NCI-H2081 treated with DMSO at 0.1 percent for 48 hours (cell line): ENCODE measurements around the gene PRRC2B.
"Not testable (repeated sequence)": the region's sequence is repeated elsewhere in the genome, so short reads cannot be mapped to it uniquely, and the experiment has no call there.

ENCODE experiments used
- DNase-seq: peaks from one replicate; lab custom pipeline; 2025; lab: John Stamatoyannopoulos, UW

The PRRC2B gene

DNA sequence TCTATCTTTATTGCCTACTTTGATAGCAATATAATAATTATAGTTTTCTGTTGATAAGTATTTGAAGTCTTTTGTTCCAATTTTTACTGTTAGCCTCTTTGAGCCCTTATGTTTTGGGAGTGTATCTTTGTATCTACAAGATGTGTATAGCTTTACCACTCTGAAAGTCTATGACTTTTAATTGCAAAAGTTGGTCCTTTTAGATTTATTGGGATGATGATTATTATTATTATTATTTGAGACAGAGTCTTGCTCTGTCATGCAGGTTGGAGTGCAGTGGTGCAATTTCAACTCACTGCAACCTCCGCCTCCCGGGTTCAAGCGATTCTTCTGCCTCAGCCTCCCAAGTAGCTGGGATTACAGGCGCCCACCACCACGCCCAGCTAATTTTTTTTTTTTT lies 78.2 kb downstream of the PRRC2B start:
- DNase-seq, result not testable (repeated sequence)

DNA sequence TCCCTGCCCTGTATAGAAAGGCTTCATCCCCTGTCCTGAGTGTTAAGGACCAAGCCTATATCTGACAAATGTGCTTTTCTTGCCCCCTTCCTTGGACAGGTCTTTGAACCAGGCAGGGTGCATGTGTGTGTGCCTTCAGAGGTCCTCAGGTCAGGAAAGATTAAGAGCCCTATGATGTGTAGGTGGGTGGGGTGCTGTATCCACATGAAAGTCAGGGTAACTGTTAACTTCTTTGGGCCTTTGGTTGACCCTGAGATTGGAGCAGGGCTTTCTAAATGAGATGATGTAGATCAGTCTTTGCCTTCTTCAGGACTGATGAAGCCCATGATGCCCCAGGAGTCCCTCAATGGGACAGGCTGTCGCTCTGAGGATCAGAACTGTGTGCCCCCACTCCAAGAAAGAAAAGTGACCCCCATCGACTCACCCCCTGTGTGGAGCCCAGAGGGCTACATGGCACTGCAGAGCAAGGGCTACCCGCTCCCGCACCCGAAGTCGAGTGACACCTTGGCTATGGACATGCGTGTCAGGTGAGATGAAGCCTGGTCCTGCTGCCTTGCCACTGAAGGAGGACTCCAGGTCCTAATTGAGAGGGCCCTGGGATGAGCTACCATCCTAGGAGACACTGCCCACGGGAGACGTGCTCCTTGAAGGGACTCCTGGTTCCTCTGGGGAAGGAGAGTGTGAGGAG lies 79.5 kb downstream of the PRRC2B start:
- no peak for DNase-seq

DNA sequence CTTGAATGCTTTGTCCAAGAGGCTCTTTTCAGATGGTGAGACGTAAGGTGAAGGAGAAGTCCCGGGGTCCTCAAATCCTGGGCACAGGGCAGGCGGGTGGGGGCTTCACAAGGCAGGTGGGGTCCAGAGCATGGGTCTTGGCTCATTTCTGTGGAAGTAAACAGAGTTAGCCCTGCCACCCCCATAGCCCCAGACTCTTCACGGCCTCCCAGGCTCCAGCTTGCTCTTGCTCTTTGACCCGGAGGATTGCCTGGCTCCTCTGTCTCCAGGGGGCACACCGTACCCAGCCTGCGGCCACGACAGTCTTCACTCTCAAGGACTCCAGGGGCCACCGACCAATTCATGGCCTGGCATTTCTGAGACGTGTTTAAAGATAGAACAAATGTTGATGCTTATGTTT lies 80.0 kb downstream of the PRRC2B start:
- DNase-seq, result no peak

DNA sequence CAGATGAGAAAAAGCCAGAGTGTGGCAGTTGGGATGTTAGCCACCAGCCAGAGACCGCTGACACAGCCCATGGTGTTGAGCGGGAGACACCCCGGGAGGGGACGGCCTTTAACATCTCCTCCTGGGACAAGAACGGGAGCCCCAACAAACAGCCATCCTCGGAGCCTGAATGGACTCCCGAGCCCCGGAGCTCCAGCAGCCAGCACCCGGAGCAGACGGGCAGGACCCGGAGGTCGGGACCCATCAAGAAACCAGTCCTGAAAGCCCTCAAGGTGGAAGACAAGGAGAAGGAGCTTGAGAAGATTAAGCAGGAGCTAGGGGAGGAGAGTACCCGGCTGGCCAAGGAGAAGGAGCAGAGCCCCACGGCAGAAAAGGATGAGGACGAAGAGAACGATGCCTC lies 80.8 kb downstream of the PRRC2B start:
- DNase-seq, result no peak

DNA sequence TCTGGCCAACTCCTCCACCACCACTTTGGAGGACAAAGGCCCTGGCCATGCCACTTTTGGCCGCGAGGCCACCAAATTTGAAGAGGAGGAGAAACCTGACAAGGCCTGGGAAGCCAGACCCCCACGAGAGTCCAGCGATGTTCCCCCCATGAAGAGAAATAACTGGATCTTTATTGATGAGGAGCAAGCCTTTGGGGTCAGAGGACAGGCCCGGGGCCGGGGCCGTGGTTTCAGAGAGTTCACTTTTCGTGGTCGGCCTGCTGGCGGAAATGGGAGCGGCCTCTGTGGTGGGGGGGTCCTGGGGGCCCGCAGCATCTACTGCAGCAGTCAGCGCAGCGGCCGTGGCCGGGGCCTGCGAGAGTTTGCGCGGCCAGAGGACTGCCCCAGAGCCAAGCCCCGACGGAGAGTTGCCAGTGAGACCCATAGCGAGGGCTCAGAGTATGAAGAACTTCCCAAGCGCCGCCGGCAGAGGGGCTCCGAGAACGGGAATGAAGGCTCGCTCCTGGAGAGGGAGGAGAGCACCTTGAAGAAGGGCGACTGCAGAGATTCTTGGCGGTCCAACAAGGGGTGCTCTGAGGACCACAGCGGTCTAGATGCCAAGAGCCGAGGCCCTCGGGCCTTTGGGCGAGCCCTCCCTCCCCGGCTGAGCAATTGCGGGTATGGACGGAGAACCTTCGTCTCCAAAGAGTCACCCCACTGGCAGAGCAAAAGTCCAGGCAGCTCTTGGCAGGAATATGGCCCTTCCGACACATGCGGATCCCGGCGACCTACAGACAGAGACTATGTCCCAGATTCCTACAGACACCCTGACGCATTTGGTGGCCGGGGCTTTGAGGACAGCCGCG lies 81.4 kb downstream of the PRRC2B start:
- no peak for DNase-seq

DNA sequence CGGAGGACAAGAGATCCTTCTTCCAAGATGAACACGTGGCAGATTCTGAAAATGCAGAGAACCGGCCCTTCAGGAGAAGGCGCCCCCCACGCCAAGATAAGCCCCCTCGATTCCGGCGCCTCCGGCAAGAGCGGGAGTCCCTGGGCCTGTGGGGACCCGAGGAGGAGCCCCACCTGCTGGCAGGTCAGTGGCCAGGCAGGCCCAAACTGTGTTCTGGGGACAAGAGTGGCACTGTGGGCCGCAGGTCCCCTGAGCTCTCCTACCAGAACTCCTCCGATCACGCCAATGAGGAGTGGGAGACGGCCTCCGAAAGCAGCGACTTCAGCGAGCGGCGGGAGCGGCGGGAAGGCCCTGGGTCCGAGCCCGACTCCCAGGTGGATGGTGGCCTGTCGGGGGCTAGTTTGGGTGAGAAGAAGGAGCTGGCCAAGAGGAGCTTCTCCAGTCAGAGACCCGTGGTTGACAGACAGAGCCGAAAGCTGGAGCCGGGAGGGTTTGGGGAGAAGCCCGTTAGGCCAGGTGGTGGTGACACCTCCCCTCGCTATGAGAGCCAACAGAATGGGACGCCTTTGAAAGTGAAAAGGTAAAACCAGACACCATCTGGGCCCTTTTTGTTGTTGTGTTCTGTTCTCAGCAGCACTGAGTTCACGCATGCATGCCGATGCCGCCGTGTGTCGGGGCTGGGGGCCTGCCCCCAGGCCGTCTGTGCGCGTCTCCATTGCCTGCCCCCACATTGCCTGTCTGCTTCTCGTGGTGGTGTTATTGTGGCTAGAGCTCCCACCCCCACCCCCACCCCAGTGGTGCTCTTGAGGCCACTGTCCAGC lies 82.3 kb downstream of the PRRC2B start:
- DNase-seq, result no peak

DNA sequence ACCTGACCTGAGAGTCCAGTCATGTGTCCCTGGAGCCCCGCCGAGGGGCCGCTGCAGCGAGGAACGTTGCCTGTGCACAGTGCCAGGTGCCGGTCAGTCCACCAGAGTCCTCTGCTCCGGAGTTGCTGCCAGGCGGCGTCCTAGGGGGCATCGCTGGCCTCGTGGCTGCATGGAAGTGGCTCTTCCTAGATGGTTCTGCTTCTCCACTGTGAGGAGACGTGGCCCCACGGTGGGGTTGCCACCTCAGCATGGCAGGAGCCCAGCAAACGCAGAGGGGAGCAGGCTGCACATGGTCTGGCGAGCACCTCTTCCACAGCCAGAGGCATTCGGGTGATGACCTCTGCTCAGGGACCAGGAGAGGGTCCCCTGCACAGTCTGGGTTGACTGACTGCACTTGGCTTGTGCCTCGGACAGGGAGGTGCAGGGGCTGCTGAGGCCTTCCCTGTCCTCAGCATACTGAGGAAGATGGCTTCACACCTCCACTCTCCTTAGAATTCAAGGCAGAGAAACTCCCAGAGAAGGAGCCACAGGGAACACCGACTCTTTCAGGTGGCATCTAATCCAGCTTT lies 83.0 kb downstream of the PRRC2B start:
- no peak for DNase-seq

DNA sequence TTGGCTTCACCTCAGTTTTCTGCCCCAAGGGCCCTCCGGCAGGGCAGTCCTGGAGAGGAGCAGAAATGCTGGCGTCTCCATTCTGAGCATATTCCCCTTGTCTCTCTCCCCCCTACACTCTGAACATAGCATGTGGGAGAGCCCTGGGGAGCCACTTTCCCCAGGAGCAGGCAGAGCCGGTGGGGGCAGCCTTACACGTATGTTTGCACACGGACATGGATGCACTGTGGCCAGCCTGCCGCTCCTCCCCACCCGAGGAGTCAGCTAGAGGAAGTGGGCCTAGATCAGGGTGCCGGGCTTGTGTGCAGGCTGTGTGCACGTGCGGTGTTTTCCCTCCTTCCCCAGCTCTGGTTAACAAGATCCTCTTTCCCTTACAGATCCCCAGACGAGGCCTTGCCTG lies 83.5 kb downstream of the PRRC2B start:
- DNase-seq, result no peak

DNA sequence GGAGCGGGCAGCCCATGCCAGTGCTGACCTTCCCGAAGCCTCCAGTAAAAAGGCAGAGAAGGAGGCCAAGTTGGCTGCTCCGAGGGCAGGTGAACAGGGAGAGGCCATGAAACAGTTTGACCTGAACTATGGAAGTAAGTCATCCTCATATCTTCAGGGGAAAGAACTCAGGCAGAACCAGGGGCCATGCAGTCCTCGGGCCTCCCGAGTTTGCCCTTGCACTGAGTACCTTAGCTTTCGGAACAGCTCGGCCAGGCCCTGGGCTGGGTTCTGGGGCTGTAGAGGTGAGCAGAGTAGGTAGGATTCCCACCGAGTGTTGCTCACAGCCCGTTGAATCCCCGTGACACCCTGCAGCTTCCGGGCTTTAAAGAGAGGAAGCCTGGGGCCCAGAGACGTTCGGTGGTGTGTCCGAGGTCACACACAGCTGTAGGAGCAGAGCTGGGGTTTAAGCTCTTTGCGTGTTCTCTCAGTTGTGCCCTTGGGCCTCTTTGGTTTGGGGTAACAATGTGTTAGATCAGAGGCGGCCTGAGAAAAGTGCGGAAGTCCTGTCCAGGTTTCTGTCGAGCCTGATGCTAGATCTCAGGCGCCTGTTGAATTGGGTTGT lies 84.0 kb downstream of the PRRC2B start:
- no peak for DNase-seq

DNA sequence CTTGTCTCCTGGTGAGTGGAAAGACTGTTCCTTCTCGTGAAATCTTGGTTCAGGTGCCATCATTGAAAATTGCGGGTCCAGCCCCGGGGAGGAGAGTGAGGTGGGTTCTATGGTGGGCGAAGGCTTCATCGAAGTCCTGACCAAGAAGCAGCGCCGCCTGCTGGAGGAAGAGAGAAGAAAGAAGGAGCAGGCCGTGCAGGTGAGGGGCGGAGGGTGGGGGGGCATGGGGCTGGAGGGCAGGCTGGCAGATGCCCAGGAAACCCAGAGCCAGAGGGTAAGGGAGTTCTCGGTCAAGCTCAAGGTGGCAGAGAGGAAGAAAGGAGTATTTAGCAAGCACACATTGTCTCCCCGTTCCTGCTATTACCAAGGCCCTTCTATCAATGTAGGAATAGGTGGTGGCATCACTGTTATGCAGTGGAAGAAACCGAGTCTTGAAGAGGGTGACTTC lies 84.6 kb downstream of the PRRC2B start:
- DNase-seq, result no peak

DNA sequence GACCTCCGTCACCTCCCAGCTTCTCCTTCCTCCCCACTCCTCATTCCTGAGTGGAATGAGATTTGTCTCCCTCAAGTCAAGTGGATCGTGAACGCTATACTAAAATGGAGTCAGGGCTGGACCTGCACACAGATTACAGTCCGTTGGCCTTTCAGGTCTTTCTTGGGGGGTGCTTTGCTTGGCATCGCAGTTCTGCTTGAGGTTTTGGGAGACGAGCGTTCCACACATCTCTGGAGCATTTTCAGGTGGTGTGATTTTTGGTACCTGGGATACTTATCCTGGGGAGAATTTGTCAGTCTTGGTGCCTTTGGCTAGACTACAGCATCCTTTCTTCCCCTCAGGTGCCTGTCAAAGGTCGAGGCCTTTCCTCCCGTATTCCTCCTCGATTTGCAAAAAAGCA lies 85.0 kb downstream of the PRRC2B start:
- no peak for DNase-seq

DNA sequence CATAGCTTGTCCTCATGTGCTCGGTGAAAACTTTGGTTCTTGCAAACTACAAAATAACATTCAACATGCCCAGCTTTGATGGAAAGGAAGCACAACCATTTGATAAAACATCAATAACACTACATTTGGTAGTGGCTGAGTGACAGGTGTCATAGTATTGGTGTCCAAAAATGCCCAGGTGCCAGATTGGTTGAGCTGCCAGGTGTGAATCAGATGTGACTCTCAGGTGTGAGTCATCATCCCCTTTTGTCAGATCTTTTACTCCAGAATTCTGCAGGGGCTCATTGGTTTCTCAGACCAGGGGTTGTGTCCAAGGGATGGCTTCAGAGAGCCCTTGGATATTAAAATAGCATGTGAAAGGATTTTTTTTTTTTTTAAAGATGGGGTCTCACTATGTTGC lies 86.4 kb downstream of the PRRC2B start:
- DNase-seq, result no peak

DNA sequence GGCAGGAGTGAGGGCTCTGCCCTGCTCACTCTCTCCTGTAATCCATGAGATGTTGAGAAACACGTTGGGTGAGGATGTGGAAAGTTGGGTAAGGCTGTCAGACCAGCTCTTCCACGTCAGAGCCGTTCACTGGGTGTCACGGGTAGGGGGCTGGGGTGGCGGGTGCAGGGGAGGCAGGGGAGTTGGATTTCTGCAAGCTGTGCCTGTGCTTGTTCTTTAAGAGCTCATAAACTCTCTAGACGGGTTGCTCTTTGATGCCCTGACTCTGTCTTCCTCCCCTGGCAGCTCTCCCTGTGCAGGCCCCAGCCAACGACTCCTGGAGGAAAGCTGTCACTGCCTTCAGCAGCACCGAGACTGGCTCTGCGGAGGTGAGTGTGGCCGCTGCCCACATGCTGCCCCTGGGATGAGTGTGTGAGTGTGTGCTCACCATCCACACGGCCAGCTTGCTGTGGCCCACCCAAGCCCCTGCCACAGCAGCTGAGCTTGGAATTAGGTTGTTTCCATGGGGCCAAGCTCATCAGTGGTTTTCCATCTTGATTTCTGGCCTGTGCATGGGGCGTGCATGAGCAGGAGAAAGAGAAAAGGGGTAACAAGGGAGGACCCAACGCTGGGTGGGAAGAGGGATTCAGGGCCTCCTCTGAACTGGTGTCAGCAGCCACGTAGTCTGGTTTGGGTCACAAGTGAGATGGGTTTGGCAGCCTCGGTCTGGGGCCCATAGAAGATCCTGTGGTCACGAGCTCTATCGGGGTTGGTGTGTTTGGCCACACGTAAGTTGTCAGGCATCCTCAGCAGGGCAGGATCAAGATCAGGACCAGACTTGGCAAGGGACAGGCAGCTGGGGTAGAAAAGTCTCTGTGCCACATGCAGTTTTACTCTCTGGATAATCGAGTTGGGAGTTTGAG lies 87.8 kb downstream of the PRRC2B start:
- DNase-seq, result no peak

DNA sequence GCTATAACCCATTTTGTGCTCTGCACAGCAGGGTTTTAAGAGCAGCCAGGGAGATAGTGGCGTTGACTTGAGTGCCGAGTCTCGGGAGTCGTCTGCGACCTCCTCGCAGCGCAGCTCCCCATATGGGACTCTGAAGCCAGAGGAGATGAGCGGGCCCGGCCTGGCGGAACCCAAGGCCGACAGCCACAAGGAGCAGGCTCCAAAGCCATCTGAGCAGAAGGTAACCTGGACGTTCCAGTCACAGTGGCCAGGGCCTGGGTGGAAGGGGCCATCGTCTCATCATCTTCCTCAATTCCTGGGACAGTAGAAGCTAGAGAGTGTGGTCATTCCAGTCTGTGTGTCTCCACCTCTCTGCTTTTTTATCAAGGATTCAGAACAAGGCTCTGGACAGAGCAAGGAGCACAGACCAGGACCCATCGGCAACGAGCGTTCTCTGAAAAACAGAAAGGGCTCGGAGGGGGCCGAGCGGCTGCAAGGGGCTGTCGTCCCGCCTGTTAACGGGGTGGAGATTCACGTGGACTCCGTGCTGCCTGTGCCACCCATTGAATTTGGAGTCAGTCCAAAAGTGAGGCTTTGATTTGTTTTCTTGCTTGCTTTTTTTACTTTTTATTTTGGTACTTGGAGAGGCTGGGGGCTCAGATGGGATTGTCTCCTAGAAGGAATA lies 88.6 kb downstream of the PRRC2B start:
- DNase-seq, result no peak

DNA sequence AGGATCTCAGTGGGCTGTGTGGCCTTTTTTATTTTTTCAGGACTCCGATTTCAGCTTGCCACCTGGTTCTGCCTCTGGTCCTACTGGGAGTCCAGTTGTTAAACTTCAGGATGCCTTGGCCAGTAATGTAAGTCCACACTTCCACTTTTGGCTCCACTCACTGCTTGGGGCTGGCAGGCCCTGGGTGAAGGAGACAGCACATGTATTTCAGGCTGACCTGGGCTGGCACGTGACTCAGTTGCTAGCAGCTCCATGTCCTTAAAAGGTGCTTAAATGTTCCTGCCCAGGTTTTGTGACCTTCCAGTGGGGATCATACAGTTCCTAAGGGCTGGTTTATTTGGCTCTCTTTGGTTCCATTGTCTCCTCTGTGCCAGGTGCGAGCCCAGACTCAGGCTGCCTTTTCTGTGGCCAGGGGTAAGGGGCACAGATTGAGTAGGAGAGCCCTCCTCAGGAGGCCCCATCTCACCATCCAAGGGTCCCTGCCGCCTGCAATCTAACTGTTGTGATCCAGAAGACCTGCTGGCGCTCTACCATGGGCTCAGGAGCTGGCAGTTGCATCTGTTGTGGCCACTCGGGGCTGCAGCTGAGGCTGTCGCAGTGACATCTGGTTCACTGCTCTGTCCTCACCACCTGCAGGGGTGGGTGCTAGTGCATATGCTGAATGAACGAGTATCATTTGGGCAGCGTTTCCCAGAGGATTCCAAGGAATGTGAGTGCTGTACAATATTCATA lies 89.6 kb downstream of the PRRC2B start:
- DNase-seq, result no peak

DNA sequence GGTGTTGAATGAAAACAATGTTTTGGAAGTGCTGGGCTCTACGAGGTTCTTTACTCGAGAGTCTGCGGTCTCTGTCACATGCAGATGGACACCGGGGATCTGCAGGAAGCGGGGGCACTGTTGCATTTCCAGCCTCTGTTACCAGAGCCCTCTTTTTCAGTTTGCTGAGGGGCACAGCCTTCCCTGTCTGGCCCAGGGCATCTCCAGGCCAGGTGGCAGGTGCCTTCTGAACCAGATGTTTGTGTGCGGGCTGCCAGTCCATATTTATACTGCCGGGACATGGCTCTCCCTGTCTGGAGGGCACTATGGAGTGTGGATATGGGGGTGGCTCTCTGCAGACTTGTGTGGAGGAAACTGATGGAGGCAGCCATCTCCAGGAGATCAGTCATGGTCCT lies 90.2 kb downstream of the PRRC2B start:
- no peak for DNase-seq

DNA sequence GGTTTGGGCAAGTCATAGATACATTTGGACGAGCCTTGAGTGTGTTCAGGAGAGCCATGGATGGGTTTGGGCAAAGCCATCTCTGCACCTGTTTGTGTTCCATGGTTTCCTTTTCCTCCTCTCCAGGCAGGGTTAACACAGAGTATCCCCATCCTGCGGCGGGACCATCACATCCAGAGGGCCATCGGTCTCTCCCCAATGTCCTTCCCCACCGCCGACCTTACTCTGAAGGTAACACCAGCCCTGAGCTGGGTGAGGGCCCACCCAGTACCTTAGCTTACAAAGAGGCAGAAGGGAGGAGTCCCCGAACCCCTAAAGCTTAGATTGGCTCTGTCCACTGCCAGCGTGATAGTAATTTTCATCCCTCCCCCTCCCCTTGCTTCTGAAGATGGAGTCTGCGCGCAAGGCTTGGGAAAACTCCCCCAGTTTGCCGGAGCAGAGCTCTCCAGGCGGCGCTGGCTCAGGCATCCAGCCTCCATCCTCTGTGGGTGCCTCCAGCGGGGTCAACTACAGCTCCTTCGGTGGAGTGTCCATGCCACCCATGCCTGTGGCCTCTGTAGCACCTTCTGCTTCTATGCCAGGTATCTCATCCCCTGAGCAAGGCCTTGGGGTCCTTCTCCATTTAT lies 90.8 kb downstream of the PRRC2B start:
- DNase-seq, result no peak

DNA sequence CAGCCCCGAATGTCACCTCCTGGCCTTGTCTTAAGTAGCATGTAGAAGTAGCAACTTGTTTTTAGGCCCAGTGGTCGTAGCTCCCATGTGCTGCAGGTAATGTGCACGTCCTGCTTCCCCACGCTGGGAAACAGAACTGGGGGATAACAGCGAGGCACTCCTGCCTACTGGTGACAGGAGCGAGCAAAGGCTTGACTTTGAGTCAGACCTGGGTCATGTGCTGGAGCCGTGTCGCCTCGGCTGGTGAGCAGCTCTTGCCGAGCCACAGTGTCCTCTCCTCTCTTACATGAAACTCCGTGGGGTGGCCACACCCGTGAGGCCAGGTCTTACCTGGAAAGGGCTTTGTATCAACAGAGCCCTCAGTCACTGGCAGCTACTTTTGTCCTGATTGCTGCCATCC lies 91.3 kb downstream of the PRRC2B start:
- no peak for DNase-seq

DNA sequence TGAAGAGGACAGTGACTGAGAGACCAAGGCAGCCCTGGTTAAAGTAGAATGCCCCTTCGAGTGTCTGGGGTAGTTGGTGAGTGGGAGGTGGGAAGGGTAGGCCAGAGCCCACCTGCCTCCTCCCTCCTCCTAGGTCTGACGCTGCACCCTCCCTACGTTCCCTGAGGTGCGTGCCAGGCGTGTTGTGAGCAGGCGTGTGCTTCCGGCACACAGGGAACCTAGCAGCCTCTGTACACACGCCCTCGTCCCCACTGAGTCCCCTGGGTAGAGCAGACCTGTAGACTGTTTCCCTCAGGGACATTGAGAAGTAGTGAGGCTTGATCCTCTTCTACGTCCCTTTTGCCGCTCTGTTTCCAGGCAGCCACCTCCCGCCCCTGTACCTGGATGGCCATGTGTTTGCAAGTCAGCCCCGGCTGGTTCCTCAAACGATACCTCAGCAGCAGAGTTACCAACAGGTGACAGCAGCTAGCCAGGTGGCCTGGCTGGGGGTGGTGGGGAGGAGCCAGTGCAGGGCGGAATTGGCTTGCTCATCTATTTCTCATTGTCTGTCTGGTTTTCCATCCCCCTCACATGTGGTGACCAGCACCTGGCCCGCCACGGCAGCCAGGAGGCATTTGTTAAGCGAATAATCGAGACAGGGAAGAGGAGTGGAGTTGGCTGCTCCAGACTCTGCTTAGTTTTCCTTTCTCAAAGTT lies 92.0 kb downstream of the PRRC2B start:
- DNase-seq, result no peak
